HCT116 (cell line): ENCODE measurements around the gene TNFSF12. TPM values are rescaled to one million over a fixed set of nuclear protein-coding genes. Genes with fewer than 3 reads are reported as not detected.
A peak's percentile ranks its signal among the peaks of the same experiment; 100 is the strongest.

Source experiments
- ATAC-seq: fragments of 200-7000 bp; cut with Tn5 transposase; 2 replicates; pipeline ENCODE4 v1.9.1; 2020; ENCODE audit warnings: mild to moderate bottlenecking, moderate library complexity
- BruUV-seq: library from RNA; stranded (reverse); fragments of 400-500 nt; replicated peaks from 2 replicates; lab custom pipeline; 2021; lab: Mats Ljungman, UMichigan
- CTCF ChIA-PET: fragments of 300-600 bp; sonication (Branson Sonifier 250); formaldehyde crosslinking; loops from one replicate; lab custom pipeline; 2021; ENCODE audit warnings: antibody characterized with exemption; lab: Charles Lee
- POLR2A ChIA-PET: fragments of 300-600, 350-600 bp; sonication (Branson Sonifier 250); formaldehyde crosslinking; loops from one replicate; lab custom pipeline; 2021; ENCODE audit warnings: antibody characterized with exemption; lab: Charles Lee
- RAD21 ChIA-PET, 2 experiments: fragments of 300-600 bp; sonication (Branson Sonifier 250); formaldehyde crosslinking; loops; one replicate each; lab custom pipeline; 2023; ENCODE audit warnings: low total read pairs in 2 of 2; ENCODE audit not compliant: uncharacterized antibody in 2 of 2, unreplicated experiment in 2 of 2, low non-redundant PET in 1 of 2; lab: Charles Lee
- DNase-seq: peaks from one replicate; pipeline ENCODE4 v3.0.0-alpha.2; 2010; ENCODE audit warnings: low read depth, low spot score
- H2AFZ ChIP-seq: fragments of 200-600 bp; shearing (Covaris generic), sonication (generic); 2 replicates; pipeline ENCODE4 v1.6.1; 2017; ENCODE audit warnings: low read depth, mixed run types, mixed read lengths, antibody characterized with exemption, low read length; ENCODE audit not compliant: poor library complexity, severe bottlenecking
- H3K27ac ChIP-seq: 2 replicates; pipeline ENCODE4 v1.5.1; 2012; ENCODE audit warnings: low read depth, low read length
- H3K27me3 ChIP-seq: fragments of 200-600 bp; sonication (generic); 2 replicates; pipeline ENCODE4 v1.6.1; 2016; ENCODE audit warnings: mixed run types, low read length, mixed read lengths; ENCODE audit not compliant: insufficient read depth
- H3K36me3 ChIP-seq, 2 experiments: fragments of 200-500 bp in 1 of 2; fragments of 200-600 bp in 1 of 2; sonication (Bioruptor generic) in 1 of 2; sonication (generic) in 1 of 2; 2 replicates each; pipeline versions ENCODE4 v1.5.1 to v1.6.1; 2014 to 2016; ENCODE audit warnings: low read length in 2 of 2, inconsistent platforms in 1 of 2, mixed read lengths in 1 of 2, mixed run types in 1 of 2; ENCODE audit not compliant: insufficient read depth in 2 of 2, control insufficient read depth in 1 of 2
- H3K4me1 ChIP-seq, 2 experiments: fragments of 200-600 bp in 1 of 2; sonication (generic) in 1 of 2; 2 replicates each; pipeline versions ENCODE4 v1.5.1 to v1.6.1; 2012 to 2017; ENCODE audit warnings: low read length in 2 of 2, inconsistent platforms in 1 of 2, mild to moderate bottlenecking in 1 of 2, mixed read lengths in 1 of 2, mixed run types in 1 of 2, moderate library complexity in 1 of 2; ENCODE audit not compliant: insufficient read depth in 2 of 2, control insufficient read depth in 1 of 2
- H3K4me2 ChIP-seq: fragments of 200-600 bp; sonication (generic); 2 replicates; pipeline ENCODE4 v1.6.1; 2017; ENCODE audit warnings: mixed run types, low read length, mixed read lengths
- H3K4me3 ChIP-seq, 2 experiments: fragments of 200-600 bp in 1 of 2; sonication (generic) in 1 of 2; replicated peaks in 1 of 2; 2 replicates each; pipeline ENCODE4 v1.5.1; 2011 to 2016; ENCODE audit warnings: low read length in 2 of 2, control low read depth in 1 of 2, low read depth in 1 of 2, mild to moderate bottlenecking in 1 of 2, mixed read lengths in 1 of 2, mixed run types in 1 of 2
- H3K79me2 ChIP-seq: fragments of 200-600 bp; sonication (generic); 2 replicates; pipeline ENCODE4 v1.6.1; 2017; ENCODE audit warnings: mild to moderate bottlenecking, mixed run types, low read length, moderate library complexity, mixed read lengths; ENCODE audit not compliant: insufficient read depth
- H3K9ac ChIP-seq: fragments of 200-600 bp; sonication (generic); 2 replicates; pipeline ENCODE4 v1.6.1; 2016; ENCODE audit warnings: low read length, mixed read lengths
- H3K9me2 ChIP-seq: fragments of 200-600 bp; sonication (generic), shearing (Covaris generic); 2 replicates; pipeline ENCODE4 v1.6.1; 2017; ENCODE audit warnings: mixed run types, mild to moderate bottlenecking, moderate library complexity; ENCODE audit not compliant: insufficient read depth
- H3K9me3 ChIP-seq, 2 experiments: fragments of 200-500 bp in 1 of 2; fragments of 200-600 bp in 1 of 2; sonication (Bioruptor generic) in 1 of 2; sonication (generic) in 1 of 2; 2 replicates each; pipeline ENCODE4 v1.6.1; 2014 to 2017; ENCODE audit warnings: low read length in 2 of 2, mixed read lengths in 2 of 2, inconsistent platforms in 1 of 2, low read depth in 1 of 2, mild to moderate bottlenecking in 1 of 2, mixed run types in 1 of 2, moderate library complexity in 1 of 2; ENCODE audit not compliant: control insufficient read depth in 1 of 2, insufficient read depth in 1 of 2
- H4K20me1 ChIP-seq: fragments of 200-600 bp; sonication (generic), shearing (Covaris generic); 2 replicates; pipeline ENCODE4 v1.6.1; 2017; ENCODE audit warnings: mixed run types, mild to moderate bottlenecking, moderate library complexity; ENCODE audit not compliant: insufficient read depth
- ATF3 ChIP-seq: IDR thresholded peaks from 2 replicates; pipeline ENCODE4 v1.6.1; 2012
- CBX3 ChIP-seq: IDR thresholded peaks from 2 replicates; pipeline ENCODE4 v1.6.1; 2012; ENCODE audit warnings: low read depth
- CEBPB ChIP-seq: IDR thresholded peaks from 2 replicates; pipeline ENCODE4 v1.6.1; 2012; ENCODE audit warnings: low read depth
- EGR1 ChIP-seq: IDR thresholded peaks from 2 replicates; pipeline ENCODE4 v1.6.1; 2012; ENCODE audit warnings: low read depth
- EZH2 ChIP-seq: fragments of 200-600 bp; sonication (generic); IDR thresholded peaks from 2 replicates; pipeline ENCODE4 v1.6.1; 2017; ENCODE audit warnings: antibody characterized with exemption, mixed run types
- EZH2phosphoT487 ChIP-seq: fragments of 200-600 bp; IDR thresholded peaks from 2 replicates; pipeline ENCODE4 v1.6.1; 2018; ENCODE audit warnings: antibody characterized with exemption, borderline replicate concordance
- FOSL1 ChIP-seq: IDR thresholded peaks from 2 replicates; pipeline ENCODE4 v1.6.1; 2012; ENCODE audit warnings: low read depth
- JUND ChIP-seq: IDR thresholded peaks from 2 replicates; pipeline ENCODE4 v1.6.1; 2012
- RAD21 ChIP-seq: IDR thresholded peaks from 2 replicates; pipeline ENCODE4 v1.6.1; 2012; ENCODE audit warnings: low read depth, mild to moderate bottlenecking
- SIN3A ChIP-seq: IDR thresholded peaks from 2 replicates; pipeline ENCODE4 v1.6.1; 2012; ENCODE audit warnings: low read depth
- SP1 ChIP-seq: IDR thresholded peaks from 2 replicates; pipeline ENCODE4 v1.6.1; 2012; ENCODE audit warnings: low read depth
- SRF ChIP-seq: IDR thresholded peaks from 2 replicates; pipeline ENCODE4 v1.6.1; 2012; ENCODE audit warnings: low read depth
- YY1 ChIP-seq: IDR thresholded peaks from 2 replicates; pipeline ENCODE4 v1.6.1; 2011; ENCODE audit warnings: low read length, low read depth, moderate library complexity, mild to moderate bottlenecking; ENCODE audit not compliant: insufficient replicate concordance; ENCODE audit errors: extremely low read depth
- ZFX ChIP-seq: fragments of 450-650 bp; IDR thresholded peaks from 2 replicates; pipeline ENCODE4 v1.6.1; 2017
- intact Hi-C: fragments of 100-400 bp; cut with micrococcal nuclease; formaldehyde crosslinking; loops from 2 replicates; pipeline ENCODE4 v1.10.0; 2022
- total RNA-seq: library from RNA; stranded (reverse); gene quantifications from one replicate; pipeline ENCODE4 v1.2.1, GENCODE V29; 2021; ENCODE audit not compliant: unreplicated experiment
- TF ChIP-seq, protein P1 (sequence below): IDR thresholded peaks from 2 replicates; pipeline ENCODE4 v1.6.1; 2011; ENCODE audit warnings: mild to moderate bottlenecking, low read length, moderate library complexity; ENCODE audit not compliant: insufficient replicate concordance; ENCODE audit errors: extremely low read depth
- TF ChIP-seq, protein P2 (sequence below), 3 experiments: fragments of 200-600 bp in 1 of 3; sonication (generic) in 1 of 3; IDR thresholded peaks in 2 of 3; conservative IDR thresholded peaks in 1 of 3; 2 replicates each; pipeline ENCODE4 v1.5.1; 2012 to 2017; ENCODE audit warnings: low read depth in 2 of 3, low read length in 2 of 3, antibody characterized with exemption in 1 of 3, borderline replicate concordance in 1 of 3, control low read depth in 1 of 3, mild to moderate bottlenecking in 1 of 3, mixed read lengths in 1 of 3, mixed run types in 1 of 3, moderate library complexity in 1 of 3; ENCODE audit not compliant: insufficient read depth in 1 of 3
- TF ChIP-seq, protein P3 (sequence below): IDR thresholded peaks from 2 replicates; pipeline ENCODE4 v1.6.1; 2012; ENCODE audit warnings: low read depth

The TNFSF12 gene
- total RNA-seq, 1 experiment from 2014 or later, result 12.3 TPM

GRCh38 chr17:7570351-7570750 is 21.5 kb downstream of the TNFSF12 start:
- no peaks in the 10 kb centered on the region for H3K9me2 ChIP-seq
- H3K27me3 ChIP-seq, result no peaks in the 10 kb centered on the region
- no TSS peak for BruUV-seq
- H3K4me1 ChIP-seq, result peaks cover 5 to 36% of the 10 kb centered on the region in 2 experiments; a peak in 3 of 4 replicates
- no peak overlapping the region for H2AFZ ChIP-seq
- peaks cover 31 to 66% of the 10 kb centered on the region in 2 experiments for H3K36me3 ChIP-seq
- H3K9ac ChIP-seq, result no peak overlapping the region
- TF ChIP-seq CBX3, result no peak
- TF ChIP-seq, protein P1, sequence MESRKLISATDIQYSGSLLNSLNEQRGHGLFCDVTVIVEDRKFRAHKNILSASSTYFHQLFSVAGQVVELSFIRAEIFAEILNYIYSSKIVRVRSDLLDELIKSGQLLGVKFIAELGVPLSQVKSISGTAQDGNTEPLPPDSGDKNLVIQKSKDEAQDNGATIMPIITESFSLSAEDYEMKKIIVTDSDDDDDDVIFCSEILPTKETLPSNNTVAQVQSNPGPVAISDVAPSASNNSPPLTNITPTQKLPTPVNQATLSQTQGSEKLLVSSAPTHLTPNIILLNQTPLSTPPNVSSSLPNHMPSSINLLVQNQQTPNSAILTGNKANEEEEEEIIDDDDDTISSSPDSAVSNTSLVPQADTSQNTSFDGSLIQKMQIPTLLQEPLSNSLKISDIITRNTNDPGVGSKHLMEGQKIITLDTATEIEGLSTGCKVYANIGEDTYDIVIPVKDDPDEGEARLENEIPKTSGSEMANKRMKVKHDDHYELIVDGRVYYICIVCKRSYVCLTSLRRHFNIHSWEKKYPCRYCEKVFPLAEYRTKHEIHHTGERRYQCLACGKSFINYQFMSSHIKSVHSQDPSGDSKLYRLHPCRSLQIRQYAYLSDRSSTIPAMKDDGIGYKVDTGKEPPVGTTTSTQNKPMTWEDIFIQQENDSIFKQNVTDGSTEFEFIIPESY, result no peak
- TF ChIP-seq SRF, result no peak
- TF ChIP-seq ATF3, result no peak
- TF ChIP-seq EGR1, result no peak
- TF ChIP-seq, protein P2, sequence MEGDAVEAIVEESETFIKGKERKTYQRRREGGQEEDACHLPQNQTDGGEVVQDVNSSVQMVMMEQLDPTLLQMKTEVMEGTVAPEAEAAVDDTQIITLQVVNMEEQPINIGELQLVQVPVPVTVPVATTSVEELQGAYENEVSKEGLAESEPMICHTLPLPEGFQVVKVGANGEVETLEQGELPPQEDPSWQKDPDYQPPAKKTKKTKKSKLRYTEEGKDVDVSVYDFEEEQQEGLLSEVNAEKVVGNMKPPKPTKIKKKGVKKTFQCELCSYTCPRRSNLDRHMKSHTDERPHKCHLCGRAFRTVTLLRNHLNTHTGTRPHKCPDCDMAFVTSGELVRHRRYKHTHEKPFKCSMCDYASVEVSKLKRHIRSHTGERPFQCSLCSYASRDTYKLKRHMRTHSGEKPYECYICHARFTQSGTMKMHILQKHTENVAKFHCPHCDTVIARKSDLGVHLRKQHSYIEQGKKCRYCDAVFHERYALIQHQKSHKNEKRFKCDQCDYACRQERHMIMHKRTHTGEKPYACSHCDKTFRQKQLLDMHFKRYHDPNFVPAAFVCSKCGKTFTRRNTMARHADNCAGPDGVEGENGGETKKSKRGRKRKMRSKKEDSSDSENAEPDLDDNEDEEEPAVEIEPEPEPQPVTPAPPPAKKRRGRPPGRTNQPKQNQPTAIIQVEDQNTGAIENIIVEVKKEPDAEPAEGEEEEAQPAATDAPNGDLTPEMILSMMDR (IDR thresholded peaks at IDR 0.05 in 2 of 3, conservative IDR thresholded peaks at IDR 0.05 in 1 of 3; ENCODE audit: borderline replicate concordance in 1 of 3, insufficient read depth in 1 of 3, low read depth in 2 of 3, low read length in 2 of 3), result no peak
- no peak for TF ChIP-seq EZH2phosphoT487
- no peak for TF ChIP-seq SP1
- no peak for TF ChIP-seq RAD21
- no peak for TF ChIP-seq JUND
- TF ChIP-seq SIN3A, result no peak
- no peak for TF ChIP-seq EZH2
- TF ChIP-seq CEBPB, result no peak
- TF ChIP-seq, protein P3, sequence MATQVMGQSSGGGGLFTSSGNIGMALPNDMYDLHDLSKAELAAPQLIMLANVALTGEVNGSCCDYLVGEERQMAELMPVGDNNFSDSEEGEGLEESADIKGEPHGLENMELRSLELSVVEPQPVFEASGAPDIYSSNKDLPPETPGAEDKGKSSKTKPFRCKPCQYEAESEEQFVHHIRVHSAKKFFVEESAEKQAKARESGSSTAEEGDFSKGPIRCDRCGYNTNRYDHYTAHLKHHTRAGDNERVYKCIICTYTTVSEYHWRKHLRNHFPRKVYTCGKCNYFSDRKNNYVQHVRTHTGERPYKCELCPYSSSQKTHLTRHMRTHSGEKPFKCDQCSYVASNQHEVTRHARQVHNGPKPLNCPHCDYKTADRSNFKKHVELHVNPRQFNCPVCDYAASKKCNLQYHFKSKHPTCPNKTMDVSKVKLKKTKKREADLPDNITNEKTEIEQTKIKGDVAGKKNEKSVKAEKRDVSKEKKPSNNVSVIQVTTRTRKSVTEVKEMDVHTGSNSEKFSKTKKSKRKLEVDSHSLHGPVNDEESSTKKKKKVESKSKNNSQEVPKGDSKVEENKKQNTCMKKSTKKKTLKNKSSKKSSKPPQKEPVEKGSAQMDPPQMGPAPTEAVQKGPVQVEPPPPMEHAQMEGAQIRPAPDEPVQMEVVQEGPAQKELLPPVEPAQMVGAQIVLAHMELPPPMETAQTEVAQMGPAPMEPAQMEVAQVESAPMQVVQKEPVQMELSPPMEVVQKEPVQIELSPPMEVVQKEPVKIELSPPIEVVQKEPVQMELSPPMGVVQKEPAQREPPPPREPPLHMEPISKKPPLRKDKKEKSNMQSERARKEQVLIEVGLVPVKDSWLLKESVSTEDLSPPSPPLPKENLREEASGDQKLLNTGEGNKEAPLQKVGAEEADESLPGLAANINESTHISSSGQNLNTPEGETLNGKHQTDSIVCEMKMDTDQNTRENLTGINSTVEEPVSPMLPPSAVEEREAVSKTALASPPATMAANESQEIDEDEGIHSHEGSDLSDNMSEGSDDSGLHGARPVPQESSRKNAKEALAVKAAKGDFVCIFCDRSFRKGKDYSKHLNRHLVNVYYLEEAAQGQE, result no peak
- no peak for TF ChIP-seq YY1
- TF ChIP-seq FOSL1, result no peak
- TF ChIP-seq ZFX, result no peak
- 0 out of 2 replicates have a peak overlapping the region, but pooled peaks have one; percentile 44 for H3K4me2 ChIP-seq
- ChIA-PET CTCF (no interaction called here), RAD21 (no interaction called here), POLR2A (interaction anchor here (0.6 to 1.2 kb wide), 2 partner anchors 147 to 176 kb away, joined by 3 read pairs; partner anchors contain the start of genes DNAH2 and PLSCR3)
- peaks cover 17% of the 10 kb centered on the region; the same call in 1 of the 2 replicates for H4K20me1 ChIP-seq
- peaks cover 67% of the 10 kb centered on the region for H3K79me2 ChIP-seq
- H3K27ac ChIP-seq, result no peak overlapping the region; the same call in 1 of the 2 replicates
- intact Hi-C loops, result no loop called here
- DNase-seq (no peak), ATAC-seq (no peak)
- no peak overlapping the region for H3K4me3 ChIP-seq
- H3K9me3 ChIP-seq, result no peaks in the 10 kb centered on the region
